Skeletal muscle tissue (tissue), 4 donors: ENCODE results near the gene MAP2K5. TPM values are rescaled to one million over a fixed set of nuclear protein-coding genes. Genes with fewer than 3 reads are reported as not detected.

Experiments
- H3K27ac ChIP-seq: one replicate; pipeline ENCODE4 v1.7.0; 2013; ENCODE audit warnings: mild to moderate bottlenecking, low read depth, low read length, inconsistent platforms
- H3K27me3 ChIP-seq, 3 donors: one replicate each; pipeline ENCODE4 v1.7.0; 2013; ENCODE audit warnings: low read length in 3 of 3; ENCODE audit not compliant: control insufficient read depth in 3 of 3, insufficient read depth in 3 of 3
- H3K36me3 ChIP-seq, 3 donors: one replicate each; pipeline ENCODE4 v1.7.0; 2013; ENCODE audit warnings: low read length in 3 of 3; ENCODE audit not compliant: control insufficient read depth in 3 of 3, insufficient read depth in 3 of 3
- H3K4me1 ChIP-seq, 3 donors: one replicate each; pipeline ENCODE4 v1.7.0; 2013; ENCODE audit warnings: low read length in 3 of 3, mild to moderate bottlenecking in 3 of 3; ENCODE audit not compliant: control insufficient read depth in 3 of 3, insufficient read depth in 3 of 3
- H3K4me3 ChIP-seq, 3 donors: one replicate each; pipeline ENCODE4 v1.7.0; 2013; ENCODE audit warnings: low read length in 3 of 3
- H3K9ac ChIP-seq, 3 donors: one replicate each; pipeline ENCODE4 v1.7.0; 2013; ENCODE audit warnings: low read length in 3 of 3, mild to moderate bottlenecking in 3 of 3, moderate library complexity in 2 of 3, low read depth in 1 of 3
- H3K9me3 ChIP-seq, 3 donors: one replicate each; pipeline ENCODE4 v1.7.0; 2013; ENCODE audit warnings: low read length in 3 of 3; ENCODE audit not compliant: control insufficient read depth in 3 of 3
- total RNA-seq: library from RNA; depleted of rRNA; stranded (reverse); fragments of >200 nt; gene quantifications from one replicate; pipeline ENCODE4 v1.2.3, GENCODE V29; 2014
- donor health status: Osteomylitis.

Gene MAP2K5
- total RNA-seq, 1 donor from 2014 or later: 19.3 TPM

GRCh38 chr15:67812241-67812644, 269.7 kb downstream of the MAP2K5 start:
- H3K27me3 ChIP-seq: peaks cover 4 to 13% (median 11%) of the 10 kb centered on the region in 3 donors
- H3K9ac ChIP-seq: no peak overlapping the region
- no peak overlapping the region for H3K4me3 ChIP-seq
- H3K9me3 ChIP-seq: no peaks in the 10 kb centered on the region
- H3K4me1 ChIP-seq: no peaks in the 10 kb centered on the region
- H3K27ac ChIP-seq: no peak overlapping the region
- H3K36me3 ChIP-seq: peaks cover 0 to 8% (median 2%) of the 10 kb centered on the region in 3 donors

- no peak overlapping the region for H3K27ac ChIP-seq
- no peak overlapping the region for H3K9ac ChIP-seq
- H3K36me3 ChIP-seq: peaks cover 0 to 3% (median 0%) of the 10 kb centered on the region in 3 donors
- H3K27me3 ChIP-seq: peaks cover 7 to 21% (median 18%) of the 10 kb centered on the region in 3 donors
- no peaks in the 10 kb centered on the region for H3K9me3 ChIP-seq
- no peak overlapping the region for H3K4me3 ChIP-seq
- H3K4me1 ChIP-seq: no peaks in the 10 kb centered on the region
These were observed 270.7 kb downstream of the MAP2K5 start for GRCh38 chr15:67813104-67813634.

- peaks cover 0 to 3% (median 0%) of the 10 kb centered on the region in 3 donors for H3K36me3 ChIP-seq
- no peak overlapping the region for H3K27ac ChIP-seq
- no peaks in the 10 kb centered on the region for H3K9me3 ChIP-seq
- H3K27me3 ChIP-seq: peaks cover 24 to 38% (median 36%) of the 10 kb centered on the region in 3 donors
- H3K9ac ChIP-seq: no peak overlapping the region
- H3K4me1 ChIP-seq: no peaks in the 10 kb centered on the region
- no peak overlapping the region for H3K4me3 ChIP-seq
These were observed 272.6 kb downstream of the MAP2K5 start for GRCh38 chr15:67815036-67815592.

GRCh38 chr15:67816668-67817067, 274.2 kb downstream of the MAP2K5 start:
- Histone ChIP-seq H3K36me3 (peaks cover 0 to 3% (median 0%) of the 10 kb centered on the region in 3 donors), H3K9me3 (no peaks in the 10 kb centered on the region), H3K9ac (no peak overlapping the region), H3K27ac (no peak overlapping the region), H3K27me3 (peaks cover 39 to 54% (median 44%) of the 10 kb centered on the region in 3 donors), H3K4me1 (peaks cover 0 to 5% (median 0%) of the 10 kb centered on the region in 3 donors), H3K4me3 (no peak overlapping the region)

GRCh38 chr15:67818464-67818863, 276.0 kb downstream of the MAP2K5 start:
- H3K9ac ChIP-seq: no peak overlapping the region
- H3K9me3 ChIP-seq: no peaks in the 10 kb centered on the region
- H3K36me3 ChIP-seq: peaks cover 0 to 3% (median 0%) of the 10 kb centered on the region in 3 donors
- no peak overlapping the region for H3K4me3 ChIP-seq
- no peak overlapping the region for H3K27ac ChIP-seq
- peaks cover 53 to 64% (median 54%) of the 10 kb centered on the region in 3 donors for H3K27me3 ChIP-seq
- peaks cover 6 to 11% (median 8%) of the 10 kb centered on the region in 3 donors for H3K4me1 ChIP-seq

GRCh38 chr15:67819636-67820035, 277.1 kb downstream of the MAP2K5 start:
- Histone ChIP-seq H3K4me3 (no peak overlapping the region), H3K27ac (no peak overlapping the region), H3K9ac (no peak overlapping the region), H3K4me1 (peaks cover 6 to 17% (median 14%) of the 10 kb centered on the region in 3 donors), H3K27me3 (peaks cover 64 to 76% (median 65%) of the 10 kb centered on the region in 3 donors), H3K9me3 (no peaks in the 10 kb centered on the region), H3K36me3 (peaks cover 0 to 3% (median 0%) of the 10 kb centered on the region in 3 donors)

- H3K4me3 ChIP-seq: no peak overlapping the region
- H3K27me3 ChIP-seq: peaks cover 70 to 80% (median 70%) of the 10 kb centered on the region in 3 donors
- H3K36me3 ChIP-seq: peaks cover 0 to 1% (median 0%) of the 10 kb centered on the region in 3 donors
- no peak overlapping the region for H3K27ac ChIP-seq
- H3K9me3 ChIP-seq: no peaks in the 10 kb centered on the region
- H3K4me1 ChIP-seq: peaks cover 6 to 23% (median 18%) of the 10 kb centered on the region in 3 donors
- no peak overlapping the region for H3K9ac ChIP-seq
These were observed 277.9 kb downstream of the MAP2K5 start for GRCh38 chr15:67820122-67820991.

GRCh38 chr15:67820992-67821783, 278.7 kb downstream of the MAP2K5 start:
- Histone ChIP-seq H3K27me3 (peaks cover 78 to 88% (median 79%) of the 10 kb centered on the region in 3 donors), H3K4me1 (peaks cover 12 to 31% (median 21%) of the 10 kb centered on the region in 3 donors), H3K9ac (no peak overlapping the region), H3K36me3 (no peaks in the 10 kb centered on the region), H3K9me3 (no peaks in the 10 kb centered on the region), H3K4me3 (no peak overlapping the region), H3K27ac (no peak overlapping the region)

- Histone ChIP-seq H3K36me3 (no peaks in the 10 kb centered on the region), H3K27me3 (peaks cover 85 to 95% (median 86%) of the 10 kb centered on the region in 3 donors), H3K9me3 (no peaks in the 10 kb centered on the region), H3K4me3 (no peak overlapping the region), H3K4me1 (peaks cover 12 to 34% (median 23%) of the 10 kb centered on the region in 3 donors), H3K27ac (no peak overlapping the region), H3K9ac (no peak overlapping the region)
These were observed 279.4 kb downstream of the MAP2K5 start for GRCh38 chr15:67821784-67822440.
